Thymus (tissue), 11 donors: ENCODE measurements around the gene RAB34. TPM values are rescaled to one million over a fixed set of nuclear protein-coding genes. Genes with fewer than 3 reads are reported as not detected.

ENCODE experiments used
- DNase-seq, 9 donors: peaks; one replicate each; pipeline ENCODE4 v3.0.0-alpha.2; 2013; ENCODE audit warnings: low spot score in 9 of 9, low read depth in 6 of 9, missing footprints in 1 of 9
- H3K27ac ChIP-seq, 2 donors: one replicate each; pipeline ENCODE4 v1.5.1; 2013; ENCODE audit warnings: control low read depth in 1 of 2, low read depth in 1 of 2, low read length in 1 of 2, mild to moderate bottlenecking in 1 of 2, moderate library complexity in 1 of 2
- H3K27me3 ChIP-seq, 2 donors: one replicate each; pipeline ENCODE4 v1.5.1; 2013; ENCODE audit warnings: low read length in 1 of 2; ENCODE audit not compliant: control insufficient read depth in 2 of 2, insufficient read depth in 1 of 2
- H3K36me3 ChIP-seq, 2 donors: one replicate each; pipeline ENCODE4 v1.5.1; 2013; ENCODE audit warnings: low read length in 1 of 2, mild to moderate bottlenecking in 1 of 2, moderate library complexity in 1 of 2; ENCODE audit not compliant: control insufficient read depth in 2 of 2, insufficient read depth in 2 of 2
- H3K4me1 ChIP-seq, 2 donors: one replicate each; pipeline ENCODE4 v1.5.1; 2013; ENCODE audit warnings: low read length in 2 of 2; ENCODE audit not compliant: control insufficient read depth in 2 of 2, insufficient read depth in 2 of 2
- H3K4me3 ChIP-seq, 2 donors: one replicate each; pipeline ENCODE4 v1.5.1; 2013; ENCODE audit warnings: low read length in 2 of 2, control low read depth in 1 of 2, mild to moderate bottlenecking in 1 of 2
- H3K9me3 ChIP-seq, 2 donors: one replicate each; pipeline ENCODE4 v1.5.1; 2013; ENCODE audit warnings: low read length in 1 of 2, mild to moderate bottlenecking in 1 of 2; ENCODE audit not compliant: control insufficient read depth in 2 of 2, insufficient read depth in 1 of 2
- WGBS: extraction: QIAGEN DNeasy Blood & Tissue Kit; methylation state at CpG from one replicate; pipeline ENCODE4 v1.1.7; 2013; 5-methylcytosine and 5-hydroxymethylcytosine counted together
- polyA plus RNA-seq: library from polyadenylated mRNA; stranded (reverse); fragments of 200-250 nt; gene quantifications from one replicate; pipeline ENCODE4 v1.2.3, GENCODE V29; 2013
- total RNA-seq: library from RNA; stranded (reverse); fragments of 120-200 nt; gene quantifications from one replicate; pipeline ENCODE4 v1.2.4, GENCODE V29; 2013
- donor health status: healthy.

RAB34 gene
- total and polyA plus RNA-seq, 2 donors, result 26.6 to 81.9 TPM

DNA sequence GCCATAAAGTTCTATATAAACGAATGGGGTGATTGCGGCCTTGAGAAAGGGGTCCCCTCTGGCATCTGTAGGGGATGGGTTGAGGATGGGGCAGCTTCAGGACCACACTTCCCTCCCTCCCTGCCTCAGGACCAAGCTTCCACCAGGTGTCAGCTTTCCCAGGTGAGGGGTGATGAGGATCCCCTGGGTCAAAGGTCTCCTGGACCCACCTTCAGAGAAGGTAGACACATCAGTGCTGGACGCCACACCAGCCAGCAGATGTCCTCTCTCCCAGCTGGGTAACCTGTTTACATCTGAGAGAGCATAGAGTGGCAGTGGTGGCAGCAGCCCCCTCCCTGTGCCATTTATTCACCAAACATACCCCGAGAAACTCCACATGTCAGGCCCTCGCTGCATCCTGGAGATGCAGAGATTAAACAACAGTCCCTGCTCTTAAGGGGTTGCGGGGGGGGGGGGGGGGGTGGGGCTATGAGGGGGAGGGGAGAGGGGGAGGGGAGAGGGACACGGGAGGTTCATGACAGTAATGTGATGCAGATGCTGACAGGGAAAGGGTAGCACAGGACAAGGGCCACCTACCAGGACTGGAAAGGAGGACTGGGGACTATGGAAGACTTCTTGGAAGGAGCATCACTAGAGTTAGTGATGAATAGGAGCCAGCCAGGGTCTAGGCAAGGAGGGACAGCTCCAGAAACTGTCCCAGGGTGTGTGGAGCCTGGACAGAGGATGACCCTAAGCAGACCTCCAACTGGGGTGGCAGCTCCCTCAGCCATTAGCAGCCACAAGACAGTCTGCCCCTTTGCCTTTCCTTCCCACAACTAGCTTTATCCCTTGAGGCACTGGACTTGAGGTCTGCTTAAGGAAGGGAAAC, 11.0 kb downstream of the RAB34 start:
- Histone ChIP-seq H3K36me3 (peaks cover 27 to 39% of the 10 kb centered on the region in 2 donors), H3K4me1 (peaks cover 4 to 15% of the 10 kb centered on the region in 2 donors), H3K9me3 (no peaks in the 10 kb centered on the region), H3K27ac (no peak overlapping the region), H3K4me3 (no peak overlapping the region), H3K27me3 (no peaks in the 10 kb centered on the region)
- WGBS, result 92% methylated on average over 7 of the region's 7 CpGs
- DNase-seq, result no peak

DNA sequence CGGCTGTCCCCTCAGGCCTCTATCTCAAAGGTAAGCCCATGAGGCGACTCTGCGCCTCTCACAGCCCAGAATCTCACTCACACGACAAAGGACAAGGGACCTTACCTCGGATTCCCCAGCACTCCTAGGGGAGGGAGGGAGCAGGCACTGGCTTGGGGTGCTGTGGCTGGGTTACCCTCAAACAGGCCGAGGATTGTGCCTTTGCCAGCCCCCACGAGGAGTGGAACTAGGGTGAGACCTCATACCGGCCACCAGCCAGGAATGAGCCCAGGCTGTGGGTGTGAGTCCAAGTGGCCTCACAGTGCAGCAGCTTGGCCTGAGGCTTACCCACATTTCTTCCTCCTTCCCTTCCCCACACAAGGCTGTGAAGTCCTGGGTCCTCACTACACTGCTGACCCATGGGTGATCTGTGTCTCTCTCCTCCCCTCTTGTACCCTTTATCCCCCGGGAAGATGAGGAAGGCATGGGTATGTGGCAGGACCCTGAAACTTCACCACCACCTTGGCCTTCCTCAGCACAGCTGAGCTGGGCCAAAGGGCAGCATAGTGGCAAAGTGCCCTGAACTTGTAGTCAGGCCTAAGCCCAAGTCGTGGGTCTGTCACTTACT, 11.8 kb downstream of the RAB34 start:
- Histone ChIP-seq H3K27me3 (no peaks in the 10 kb centered on the region), H3K4me1 (peaks cover 4 to 10% of the 10 kb centered on the region in 2 donors), H3K9me3 (no peaks in the 10 kb centered on the region), H3K36me3 (peaks cover 36 to 48% of the 10 kb centered on the region in 2 donors), H3K4me3 (no peak overlapping the region), H3K27ac (no peak overlapping the region)
- WGBS, result 95% methylated on average over 10 of the region's 10 CpGs
- DNase-seq, result no peak

DNA sequence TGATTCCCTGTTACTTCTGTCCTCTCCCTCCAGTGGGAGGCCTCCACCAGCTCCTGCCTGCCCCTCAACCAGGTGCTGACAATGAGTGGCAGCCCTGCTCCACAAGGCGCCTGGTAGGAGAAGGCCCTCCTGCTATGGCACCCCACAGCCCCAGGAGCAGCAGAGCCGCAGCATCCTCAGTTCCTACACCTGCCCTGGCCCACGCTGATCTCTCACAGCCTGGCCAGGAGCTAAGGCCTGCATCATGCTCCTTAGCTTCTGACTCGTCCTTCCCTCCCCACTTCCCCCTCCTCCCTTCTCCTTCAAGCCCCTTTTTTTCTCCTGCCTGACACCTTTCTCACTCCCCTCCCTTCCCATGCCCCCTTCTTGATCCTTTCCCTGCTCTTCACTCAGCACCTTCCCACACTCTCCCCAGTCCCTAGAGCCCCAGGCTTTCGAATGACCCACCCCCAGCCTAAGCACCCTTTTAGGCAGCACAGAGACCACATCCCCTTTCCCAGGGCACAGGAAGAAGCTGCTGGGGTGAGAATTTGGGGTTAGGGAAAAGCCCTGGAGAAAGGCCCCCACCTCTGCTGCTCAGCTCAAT, 12.5 kb downstream of the RAB34 start:
- 96% methylated on average over 5 of the region's 5 CpGs for WGBS
- Histone ChIP-seq H3K4me3 (no peak overlapping the region), H3K4me1 (peaks cover 0 to 3% of the 10 kb centered on the region in 2 donors), H3K36me3 (peaks cover 42 to 54% of the 10 kb centered on the region in 2 donors), H3K9me3 (no peaks in the 10 kb centered on the region), H3K27ac (no peak overlapping the region), H3K27me3 (no peaks in the 10 kb centered on the region)
- DNase-seq, result no peak

DNA sequence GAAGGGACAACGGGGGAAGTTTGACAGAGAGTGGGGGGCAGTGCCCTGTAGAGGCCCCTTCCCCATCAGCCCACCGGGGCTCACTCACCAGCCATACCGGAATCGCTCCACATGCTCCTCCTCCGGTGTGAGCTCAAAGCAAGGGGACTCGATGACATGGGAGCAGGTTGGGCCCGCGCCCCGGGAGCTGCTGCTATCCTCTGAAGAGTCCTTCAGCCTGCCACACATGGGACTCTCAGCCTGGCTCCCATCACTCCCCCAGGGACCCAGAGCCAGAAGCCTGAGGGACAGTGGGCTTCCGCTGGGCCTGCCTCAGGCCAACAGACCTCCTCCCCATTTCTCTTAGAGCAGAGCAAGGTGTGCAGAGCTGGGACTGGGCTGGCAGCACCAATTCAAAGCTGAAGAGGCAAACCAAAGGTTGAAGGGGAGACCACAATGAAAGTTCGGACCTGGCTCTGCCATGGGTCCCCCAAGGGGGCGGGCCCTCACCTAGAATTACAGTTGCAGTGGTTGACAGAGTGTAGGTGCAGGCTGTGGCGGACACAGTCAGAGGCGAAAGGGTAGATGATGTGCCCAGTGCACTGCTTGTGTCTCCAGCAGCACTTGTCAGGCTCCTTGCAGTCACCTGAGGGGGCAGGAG, 13.3 kb downstream of the RAB34 start:
- no peaks in the 10 kb centered on the region for H3K9me3 ChIP-seq
- H3K27ac ChIP-seq, result no peak overlapping the region
- no peaks in the 10 kb centered on the region for H3K27me3 ChIP-seq
- DNase-seq, result no peak
- H3K4me3 ChIP-seq, result no peak overlapping the region
- H3K4me1 ChIP-seq, result no peaks in the 10 kb centered on the region
- 98% methylated on average over 14 of the region's 14 CpGs for WGBS
- H3K36me3 ChIP-seq, result peaks cover 51 to 63% of the 10 kb centered on the region in 2 donors

- no peak for DNase-seq
- no peaks in the 10 kb centered on the region for H3K9me3 ChIP-seq
- H3K27me3 ChIP-seq, result no peaks in the 10 kb centered on the region
- H3K36me3 ChIP-seq, result peaks cover 57 to 69% of the 10 kb centered on the region in 2 donors
- H3K27ac ChIP-seq, result no peak overlapping the region
- no peaks in the 10 kb centered on the region for H3K4me1 ChIP-seq
- no peak overlapping the region for H3K4me3 ChIP-seq
- 97% methylated on average over 16 of the region's 16 CpGs for WGBS
Observed at GRCh38 chr17:28703552-28704218, 14.0 kb downstream of the RAB34 start.

GRCh38 chr17:28702752-28703150, 14.9 kb downstream of the RAB34 start:
- Histone ChIP-seq H3K27me3 (no peaks in the 10 kb centered on the region), H3K36me3 (peaks cover 67 to 79% of the 10 kb centered on the region in 2 donors), H3K4me3 (no peak overlapping the region), H3K27ac (no peak overlapping the region), H3K9me3 (no peaks in the 10 kb centered on the region), H3K4me1 (no peaks in the 10 kb centered on the region)
- no peak for DNase-seq
- 97% methylated on average over 3 of the region's 3 CpGs for WGBS

DNA sequence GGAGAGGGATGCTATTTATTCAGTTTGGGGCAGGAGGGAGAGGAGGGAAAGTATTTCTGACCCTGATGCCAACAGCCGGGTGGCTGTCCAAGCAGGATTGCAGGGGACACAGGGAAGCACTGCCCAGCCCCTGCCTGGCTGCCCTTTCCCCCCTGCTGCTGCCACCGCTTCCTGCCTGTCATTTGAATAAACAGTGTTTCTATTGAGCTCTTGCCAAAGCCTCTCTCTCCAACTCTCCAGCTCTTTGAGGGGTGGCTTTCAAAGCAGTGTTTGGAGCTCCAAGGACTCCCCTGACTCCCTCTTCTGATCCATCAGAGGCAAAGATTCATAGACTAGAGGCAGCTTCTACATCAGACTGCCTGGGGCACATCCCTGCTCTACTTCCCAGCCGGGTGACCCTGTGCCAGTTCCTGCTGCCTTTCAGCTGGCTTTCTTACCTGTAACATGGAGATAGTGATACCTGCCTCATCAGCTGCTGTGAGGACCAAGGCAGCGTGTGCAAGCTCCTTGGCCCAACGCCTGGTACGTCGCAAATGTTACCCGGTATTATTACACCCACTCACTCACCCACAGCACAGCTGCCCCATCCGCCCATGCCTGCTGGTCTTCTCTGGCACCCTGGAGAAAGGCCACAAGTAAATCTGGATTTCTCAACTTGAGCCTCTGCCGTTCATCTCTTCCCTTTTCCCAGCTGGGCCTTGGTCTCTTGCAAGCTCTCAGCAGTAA, 15.5 kb downstream of the RAB34 start:
- DNase-seq, result no peak
- 96% methylated on average over 10 of the region's 10 CpGs for WGBS
- Histone ChIP-seq H3K4me3 (no peak overlapping the region), H3K4me1 (no peaks in the 10 kb centered on the region), H3K36me3 (peaks cover 72 to 83% of the 10 kb centered on the region in 2 donors), H3K27ac (no peak overlapping the region), H3K9me3 (no peaks in the 10 kb centered on the region), H3K27me3 (no peaks in the 10 kb centered on the region)

GRCh38 chr17:28700830-28701492, 16.7 kb downstream of the RAB34 start:
- no peaks in the 10 kb centered on the region for H3K4me1 ChIP-seq
- H3K27me3 ChIP-seq, result no peaks in the 10 kb centered on the region
- H3K36me3 ChIP-seq, result peaks cover 85 to 91% of the 10 kb centered on the region in 2 donors
- no peak overlapping the region for H3K4me3 ChIP-seq
- DNase-seq, result no peak
- H3K27ac ChIP-seq, result no peak overlapping the region
- no peaks in the 10 kb centered on the region for H3K9me3 ChIP-seq
- 98% methylated on average over 10 of the region's 10 CpGs for WGBS
